Transverse colon (tissue), 4 donors: ENCODE results near the gene CCDC88C.

Experiments used
- EP300 ChIP-seq: sonication (generic); formaldehyde crosslinking; IDR thresholded peaks from one replicate; pipeline ENCODE4 v1.6.1; 2017; ENCODE audit warnings: antibody characterized with exemption, low read depth
- POLR2AphosphoS5 ChIP-seq, 3 donors: sonication (generic); formaldehyde crosslinking; IDR thresholded peaks; one replicate each; pipeline ENCODE4 v1.6.1; 2016; ENCODE audit warnings: antibody characterized with exemption in 3 of 3
- TF ChIP-seq, protein P1 (sequence below), 5 experiments: fragments of 200-600 bp in 3 of 5; fragments of 450-650 bp in 2 of 5; sonication (generic) in 3 of 5; IDR thresholded peaks; 1 replicate in 2 of 5; 2 replicates in 3 of 5; pipeline ENCODE4 v1.5.1; 2016 to 2017; ENCODE audit warnings: antibody characterized with exemption in 5 of 5, inconsistent platforms in 3 of 5, mild to moderate bottlenecking in 2 of 5, moderate library complexity in 1 of 5

DNA sequence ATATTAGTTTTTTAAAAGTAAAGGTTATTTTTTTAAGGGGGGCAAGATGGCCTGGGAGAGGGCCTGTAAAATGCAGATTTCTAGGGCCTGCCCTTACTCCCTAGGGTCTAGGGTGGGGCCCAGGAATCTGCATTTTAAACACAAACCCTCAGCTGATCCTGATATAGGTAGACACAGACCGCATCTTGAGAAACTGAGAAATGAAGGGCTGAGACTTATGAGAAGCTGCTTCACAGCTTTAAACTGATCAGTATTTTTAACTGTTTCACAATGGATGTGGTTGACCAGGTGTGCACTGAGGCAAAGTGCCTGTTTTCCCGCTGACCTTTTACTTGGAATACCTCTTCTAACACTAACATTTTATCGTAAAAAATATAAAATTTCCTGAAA is 84.0 kb downstream of the CCDC88C start:
- TF ChIP-seq, protein P1, sequence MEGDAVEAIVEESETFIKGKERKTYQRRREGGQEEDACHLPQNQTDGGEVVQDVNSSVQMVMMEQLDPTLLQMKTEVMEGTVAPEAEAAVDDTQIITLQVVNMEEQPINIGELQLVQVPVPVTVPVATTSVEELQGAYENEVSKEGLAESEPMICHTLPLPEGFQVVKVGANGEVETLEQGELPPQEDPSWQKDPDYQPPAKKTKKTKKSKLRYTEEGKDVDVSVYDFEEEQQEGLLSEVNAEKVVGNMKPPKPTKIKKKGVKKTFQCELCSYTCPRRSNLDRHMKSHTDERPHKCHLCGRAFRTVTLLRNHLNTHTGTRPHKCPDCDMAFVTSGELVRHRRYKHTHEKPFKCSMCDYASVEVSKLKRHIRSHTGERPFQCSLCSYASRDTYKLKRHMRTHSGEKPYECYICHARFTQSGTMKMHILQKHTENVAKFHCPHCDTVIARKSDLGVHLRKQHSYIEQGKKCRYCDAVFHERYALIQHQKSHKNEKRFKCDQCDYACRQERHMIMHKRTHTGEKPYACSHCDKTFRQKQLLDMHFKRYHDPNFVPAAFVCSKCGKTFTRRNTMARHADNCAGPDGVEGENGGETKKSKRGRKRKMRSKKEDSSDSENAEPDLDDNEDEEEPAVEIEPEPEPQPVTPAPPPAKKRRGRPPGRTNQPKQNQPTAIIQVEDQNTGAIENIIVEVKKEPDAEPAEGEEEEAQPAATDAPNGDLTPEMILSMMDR (IDR thresholded peaks at IDR 0.05), result no peak
- TF ChIP-seq EP300, result no peak
- TF ChIP-seq POLR2AphosphoS5 (IDR thresholded peaks at IDR 0.05), result no peak
